Neural cell (in vitro differentiated cells): Measurements from ENCODE around the gene SMNDC1.

Source experiments
- MXI1 ChIP-seq: fragments of 450-650 bp; conservative IDR thresholded peaks from 2 replicates; pipeline ENCODE4 v1.6.1; 2014; ENCODE audit warnings: antibody characterized with exemption, mild to moderate bottlenecking; ENCODE audit not compliant: poor library complexity, severe bottlenecking
- POLR2AphosphoS5 ChIP-seq: IDR thresholded peaks from 2 replicates; pipeline ENCODE4 v1.6.1; 2012
- RAD21 ChIP-seq: fragments of 450-650 bp; conservative IDR thresholded peaks from 2 replicates; pipeline ENCODE4 v1.6.1; 2014; ENCODE audit warnings: antibody characterized with exemption, mild to moderate bottlenecking, moderate library complexity
- SMC3 ChIP-seq: fragments of 450-650 bp; conservative IDR thresholded peaks from 2 replicates; pipeline ENCODE4 v1.6.1; 2014; ENCODE audit warnings: antibody characterized with exemption, mild to moderate bottlenecking, moderate library complexity; ENCODE audit not compliant: poor library complexity
- TAF1 ChIP-seq: IDR thresholded peaks from 2 replicates; pipeline ENCODE4 v1.6.1; 2012; ENCODE audit warnings: low read depth
- TF ChIP-seq, protein P1 (sequence below): fragments of 450-650 bp; IDR thresholded peaks from 2 replicates; pipeline ENCODE4 v1.5.1; 2014; ENCODE audit warnings: antibody characterized with exemption, mild to moderate bottlenecking, moderate library complexity; ENCODE audit not compliant: poor library complexity, severe bottlenecking

DNA sequence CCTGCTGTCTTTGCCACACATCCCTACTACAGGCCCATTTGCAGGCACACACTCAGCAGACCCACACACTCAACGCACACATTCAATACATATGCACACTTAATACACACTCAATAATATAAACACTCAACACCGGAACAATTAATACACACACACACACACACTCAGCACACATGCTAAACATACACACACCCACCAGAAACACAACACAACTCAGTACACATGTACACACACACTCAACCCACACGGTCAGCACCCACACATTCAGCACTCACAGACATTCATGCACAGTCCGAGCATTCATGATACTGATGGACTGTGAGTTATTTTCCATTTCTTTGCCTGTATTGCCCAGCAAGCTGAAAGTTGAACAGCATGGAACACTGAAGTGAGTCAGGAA lies 35.4 kb upstream of the SMNDC1 start:
- TF ChIP-seq RAD21 (no peak), SMC3 (no peak), POLR2AphosphoS5 (no peak), MXI1 (no peak), TAF1 (no peak)
- TF ChIP-seq, protein P1, sequence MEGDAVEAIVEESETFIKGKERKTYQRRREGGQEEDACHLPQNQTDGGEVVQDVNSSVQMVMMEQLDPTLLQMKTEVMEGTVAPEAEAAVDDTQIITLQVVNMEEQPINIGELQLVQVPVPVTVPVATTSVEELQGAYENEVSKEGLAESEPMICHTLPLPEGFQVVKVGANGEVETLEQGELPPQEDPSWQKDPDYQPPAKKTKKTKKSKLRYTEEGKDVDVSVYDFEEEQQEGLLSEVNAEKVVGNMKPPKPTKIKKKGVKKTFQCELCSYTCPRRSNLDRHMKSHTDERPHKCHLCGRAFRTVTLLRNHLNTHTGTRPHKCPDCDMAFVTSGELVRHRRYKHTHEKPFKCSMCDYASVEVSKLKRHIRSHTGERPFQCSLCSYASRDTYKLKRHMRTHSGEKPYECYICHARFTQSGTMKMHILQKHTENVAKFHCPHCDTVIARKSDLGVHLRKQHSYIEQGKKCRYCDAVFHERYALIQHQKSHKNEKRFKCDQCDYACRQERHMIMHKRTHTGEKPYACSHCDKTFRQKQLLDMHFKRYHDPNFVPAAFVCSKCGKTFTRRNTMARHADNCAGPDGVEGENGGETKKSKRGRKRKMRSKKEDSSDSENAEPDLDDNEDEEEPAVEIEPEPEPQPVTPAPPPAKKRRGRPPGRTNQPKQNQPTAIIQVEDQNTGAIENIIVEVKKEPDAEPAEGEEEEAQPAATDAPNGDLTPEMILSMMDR = no peak
